DMS53 treated with DMSO at 0.1 percent for 48 hours (cell line): ENCODE measurements around the gene CEACAM16.
A peak's percentile ranks its signal among the peaks of the same experiment; 100 is the strongest.
"Not testable (repeated sequence)": the region's sequence is repeated elsewhere in the genome, so short reads cannot be mapped to it uniquely, and the experiment has no call there.

Source experiments
- DNase-seq: peaks from one replicate; lab custom pipeline; 2025; ENCODE audit not compliant: unreplicated experiment; lab: John Stamatoyannopoulos, UW

CEACAM16 gene

DNA sequence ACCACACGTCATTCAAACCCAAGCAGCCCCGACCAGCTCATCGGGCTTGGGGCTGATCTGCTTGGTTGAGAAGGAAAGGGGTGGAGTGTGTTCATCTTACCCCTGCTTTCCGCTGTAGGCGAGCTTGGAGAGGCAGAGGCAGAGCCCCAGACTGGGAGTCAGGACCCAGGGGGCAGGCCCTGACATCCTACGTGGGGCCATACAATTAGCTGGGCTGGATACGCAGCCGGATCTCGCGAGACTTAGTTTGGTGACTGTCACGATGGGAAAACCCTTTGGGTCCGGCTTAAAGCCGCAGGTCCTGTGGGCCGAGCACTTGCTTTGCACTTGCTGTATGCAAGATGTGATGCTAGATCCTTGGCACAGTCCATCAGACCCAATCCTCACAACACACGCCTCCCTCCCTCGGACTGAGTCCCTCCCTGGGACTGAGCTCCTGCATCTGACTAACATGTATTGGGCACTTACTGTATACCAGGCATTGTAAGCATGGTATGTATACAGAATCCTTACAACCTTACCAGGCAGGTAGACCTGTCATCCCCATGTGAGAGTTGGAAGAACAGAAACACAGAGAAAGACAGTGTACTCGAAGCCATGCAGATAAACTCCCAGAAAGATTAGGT is 3.7 kb downstream of the CEACAM16 start:
- DNase-seq: no peak

DNA sequence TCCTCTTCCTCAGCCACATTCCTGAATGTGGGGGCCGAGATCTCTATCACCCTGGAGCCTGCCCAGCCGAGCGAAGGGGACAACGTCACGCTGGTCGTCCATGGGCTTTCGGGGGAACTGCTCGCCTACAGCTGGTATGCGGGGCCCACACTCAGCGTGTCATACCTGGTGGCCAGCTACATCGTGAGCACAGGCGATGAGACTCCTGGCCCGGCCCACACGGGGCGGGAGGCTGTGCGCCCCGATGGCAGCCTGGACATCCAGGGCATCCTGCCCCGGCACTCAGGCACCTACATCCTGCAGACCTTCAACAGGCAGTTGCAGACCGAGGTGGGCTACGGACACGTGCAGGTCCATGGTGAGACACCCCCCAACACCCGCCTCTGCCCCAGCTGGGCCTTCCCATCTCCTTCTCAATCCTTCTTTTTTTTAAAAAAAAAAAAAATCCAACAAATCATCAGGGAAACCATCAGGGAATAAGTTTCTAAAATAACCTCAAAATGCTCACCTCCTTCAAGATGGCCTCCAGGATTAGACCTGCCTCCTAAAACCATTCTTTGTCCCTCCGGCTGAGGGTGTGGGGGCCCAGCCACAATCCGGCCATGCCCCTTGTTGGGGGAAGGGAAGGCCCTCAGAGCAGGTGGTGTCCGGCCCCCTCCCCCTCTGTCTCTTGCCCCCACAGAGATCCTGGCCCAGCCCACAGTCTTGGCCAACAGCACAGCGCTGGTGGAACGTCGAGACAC is 4.6 kb downstream of the CEACAM16 start:
- no peak for DNase-seq

DNA sequence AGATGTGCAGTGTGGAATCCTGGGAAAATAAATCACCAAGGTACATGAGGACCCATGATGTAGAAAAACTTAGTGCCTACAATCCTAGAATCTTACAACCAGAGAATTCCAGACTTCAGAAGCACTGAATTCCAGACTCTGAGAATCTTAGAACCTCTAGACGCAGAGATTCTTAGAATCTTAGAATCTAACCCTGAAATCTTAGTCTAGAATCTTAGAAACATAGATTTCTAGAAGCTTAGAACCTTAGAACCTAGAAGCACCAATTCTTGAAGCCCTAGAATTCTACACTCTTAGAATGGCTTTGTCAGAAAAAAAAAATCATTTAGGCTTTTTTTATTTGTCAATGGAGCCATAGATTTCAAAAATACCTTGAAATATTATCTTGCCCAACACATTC is 6.0 kb downstream of the CEACAM16 start:
- no peak for DNase-seq

DNA sequence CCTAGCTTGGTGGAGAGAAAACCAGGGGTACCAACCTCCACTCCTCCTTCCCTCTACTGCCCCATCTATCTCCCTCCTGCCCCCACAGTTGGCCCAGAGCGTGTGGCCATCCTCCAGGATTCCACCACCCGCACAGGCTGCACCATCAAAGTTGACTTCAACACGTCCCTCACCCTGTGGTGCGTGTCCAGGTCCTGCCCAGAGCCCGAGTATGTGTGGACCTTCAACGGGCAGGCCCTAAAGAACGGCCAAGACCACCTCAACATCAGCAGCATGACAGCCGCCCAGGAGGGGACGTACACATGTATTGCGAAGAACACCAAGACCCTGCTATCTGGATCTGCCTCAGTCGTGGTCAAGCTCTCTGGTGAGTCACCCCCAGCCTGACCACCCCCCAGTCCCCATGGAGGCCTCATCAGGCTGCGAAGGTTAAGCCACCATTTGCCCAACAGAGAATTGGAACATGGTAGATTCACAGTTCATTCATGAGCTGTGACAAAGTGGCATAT is 6.6 kb downstream of the CEACAM16 start:
- no peak for DNase-seq

DNA sequence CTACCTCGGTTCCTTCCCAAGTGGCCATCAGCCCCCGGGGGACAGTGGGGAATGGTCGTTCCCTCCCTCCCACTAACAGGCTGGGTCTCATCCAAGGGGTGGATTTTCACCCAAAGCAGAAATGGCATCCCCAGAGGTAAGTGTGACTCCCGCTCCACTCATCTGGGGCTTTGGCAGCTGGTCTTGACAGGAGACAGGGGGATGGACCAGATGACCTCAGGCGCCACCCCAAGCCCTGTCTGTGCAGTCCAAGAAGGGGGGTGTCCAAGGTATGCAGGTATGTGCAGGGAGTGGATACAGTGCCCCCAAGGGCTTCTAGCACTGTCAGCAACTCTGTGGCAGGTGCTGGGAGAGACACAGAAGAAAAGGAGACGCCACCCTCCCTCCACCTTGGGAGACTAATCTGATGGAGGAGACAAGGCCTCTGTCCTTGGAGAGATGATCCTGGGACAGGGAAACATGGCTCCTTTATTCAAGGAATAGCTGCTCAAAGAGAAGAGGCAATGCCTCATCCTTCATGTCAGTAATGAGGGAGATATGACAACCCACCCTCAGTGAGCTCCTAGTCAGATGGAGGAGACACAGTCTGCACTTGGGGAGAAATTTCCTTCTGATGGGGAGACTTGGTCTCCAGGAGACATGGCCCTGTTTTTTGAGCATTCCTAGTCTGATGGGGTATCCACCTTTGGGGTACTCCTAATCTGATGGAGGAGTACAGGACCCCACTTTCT is 7.7 kb downstream of the CEACAM16 start:
- DNase-seq: no peak

DNA sequence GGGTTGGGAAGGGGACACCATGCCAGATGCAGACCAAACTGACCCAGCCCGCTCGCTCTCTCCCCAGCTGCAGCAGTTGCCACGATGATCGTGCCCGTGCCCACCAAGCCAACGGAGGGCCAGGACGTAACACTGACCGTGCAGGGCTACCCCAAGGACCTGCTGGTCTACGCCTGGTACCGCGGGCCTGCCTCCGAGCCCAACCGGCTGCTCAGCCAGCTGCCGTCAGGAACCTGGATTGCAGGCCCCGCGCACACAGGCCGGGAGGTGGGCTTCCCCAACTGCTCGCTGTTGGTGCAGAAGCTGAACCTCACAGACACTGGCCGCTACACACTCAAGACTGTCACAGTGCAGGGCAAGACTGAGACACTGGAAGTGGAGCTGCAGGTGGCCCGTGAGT is 8.8 kb downstream of the CEACAM16 start:
- DNase-seq: no peak

DNA sequence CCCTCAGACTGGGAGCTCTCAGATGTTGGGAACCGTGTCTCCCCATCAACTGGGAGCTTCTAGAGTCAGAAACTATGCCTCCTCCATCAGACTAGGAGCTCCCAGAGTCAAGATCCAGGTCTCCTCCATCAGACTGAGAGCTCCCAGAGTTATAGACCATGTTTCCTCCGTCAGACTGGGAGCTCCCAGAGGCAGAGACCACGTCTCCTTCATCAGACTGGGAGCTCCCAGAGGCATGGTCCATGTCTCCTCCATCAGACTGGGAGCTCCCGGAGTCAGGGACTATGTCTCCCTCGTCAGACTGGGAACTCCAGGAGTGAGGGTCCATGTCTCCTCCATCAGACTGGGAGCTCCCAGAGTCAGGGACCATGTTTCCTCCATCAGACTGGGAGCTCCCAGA is 10.0 kb downstream of the CEACAM16 start:
- DNase-seq: no peak

DNA sequence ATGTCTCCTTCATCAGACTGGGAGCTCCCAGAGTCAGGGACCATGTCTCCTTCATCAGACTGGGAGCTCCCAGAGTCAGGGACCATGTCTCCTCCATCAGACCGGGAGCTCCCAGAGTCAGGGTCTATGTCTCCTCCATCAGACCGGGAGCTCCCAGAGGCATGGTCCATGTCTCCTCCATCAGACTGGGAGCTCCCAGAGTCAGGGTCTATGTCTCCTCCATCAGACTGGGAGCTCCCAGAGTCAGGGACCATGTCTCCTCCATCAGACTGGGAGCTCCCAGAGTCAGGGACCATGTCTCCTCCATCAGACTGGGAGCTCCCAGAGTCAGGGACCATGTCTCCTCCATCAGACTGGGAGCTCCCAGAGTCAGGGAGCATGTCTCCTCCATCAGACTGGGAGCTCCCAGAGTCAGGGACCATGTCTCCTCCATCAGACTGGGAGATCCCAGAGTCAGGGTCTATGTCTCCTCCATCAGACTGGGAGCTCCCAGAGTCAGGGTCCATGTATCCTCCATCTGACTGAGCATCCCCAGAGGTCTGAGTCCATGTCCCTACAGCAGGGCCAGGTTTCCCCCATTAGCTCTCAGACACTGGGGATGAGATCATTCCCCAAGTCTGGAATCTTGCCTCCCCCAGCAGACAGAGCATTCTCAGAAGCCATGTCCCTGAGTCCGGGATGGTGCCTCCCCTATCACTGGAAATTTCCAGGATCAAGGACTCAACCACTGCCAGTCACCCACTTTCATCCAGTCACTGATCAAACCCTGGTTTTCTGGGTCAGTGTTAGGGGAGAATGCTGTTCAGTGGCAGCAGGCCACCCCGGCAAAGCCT is 10.7 kb downstream of the CEACAM16 start:
- not testable (repeated sequence) for DNase-seq

DNA sequence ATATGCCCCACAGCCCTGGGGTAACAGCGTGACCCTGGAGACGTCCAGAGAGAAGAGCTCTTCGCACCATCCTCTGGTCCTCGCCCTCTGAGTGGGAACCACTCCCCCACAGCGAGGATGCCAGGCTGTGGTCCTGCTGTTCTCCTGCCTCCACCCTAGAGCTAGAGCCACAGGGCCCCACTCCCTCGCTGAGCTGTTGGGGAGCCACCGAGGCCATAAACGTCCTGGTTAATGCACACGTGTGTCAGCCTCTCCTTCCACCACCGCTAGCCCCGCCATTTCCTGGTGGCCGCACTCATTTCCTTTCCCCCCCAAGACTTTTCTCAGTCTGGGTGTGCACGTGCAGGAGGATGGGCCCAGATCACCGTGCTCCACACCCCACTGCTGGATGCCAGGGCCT is 11.5 kb downstream of the CEACAM16 start:
- no peak for DNase-seq

DNA sequence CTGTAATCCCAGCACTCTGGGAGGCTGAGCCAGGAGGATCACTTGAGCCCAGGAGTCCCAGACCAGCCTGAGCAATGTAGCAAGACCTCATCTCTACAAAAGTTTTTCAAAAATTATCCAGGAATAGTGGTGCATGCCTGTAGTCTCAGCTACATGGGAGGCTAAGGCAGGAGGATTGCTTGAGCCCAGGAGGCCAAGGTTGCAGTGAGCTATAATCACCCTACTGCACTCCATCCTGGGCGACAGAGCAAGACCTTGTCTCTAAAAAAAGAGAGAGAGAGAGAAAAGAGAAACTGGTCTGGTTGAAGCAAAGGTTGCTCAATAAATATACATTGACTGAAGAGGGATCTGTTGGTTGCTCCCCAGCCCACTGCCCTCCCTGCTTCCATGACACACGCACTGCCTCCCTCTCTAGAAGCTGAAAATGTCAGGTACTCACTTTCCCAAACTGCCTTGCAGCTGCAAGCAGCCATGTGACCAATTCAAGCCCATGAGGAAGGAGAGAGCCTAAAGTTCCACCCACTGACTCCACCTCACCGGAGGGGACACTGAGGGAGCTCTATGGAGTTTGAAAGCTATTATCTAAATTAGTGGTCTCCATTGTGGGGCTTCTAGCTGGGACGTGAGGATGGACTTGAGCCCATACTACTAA is 14.0 kb downstream of the CEACAM16 start:
- DNase-seq: no peak

DNA sequence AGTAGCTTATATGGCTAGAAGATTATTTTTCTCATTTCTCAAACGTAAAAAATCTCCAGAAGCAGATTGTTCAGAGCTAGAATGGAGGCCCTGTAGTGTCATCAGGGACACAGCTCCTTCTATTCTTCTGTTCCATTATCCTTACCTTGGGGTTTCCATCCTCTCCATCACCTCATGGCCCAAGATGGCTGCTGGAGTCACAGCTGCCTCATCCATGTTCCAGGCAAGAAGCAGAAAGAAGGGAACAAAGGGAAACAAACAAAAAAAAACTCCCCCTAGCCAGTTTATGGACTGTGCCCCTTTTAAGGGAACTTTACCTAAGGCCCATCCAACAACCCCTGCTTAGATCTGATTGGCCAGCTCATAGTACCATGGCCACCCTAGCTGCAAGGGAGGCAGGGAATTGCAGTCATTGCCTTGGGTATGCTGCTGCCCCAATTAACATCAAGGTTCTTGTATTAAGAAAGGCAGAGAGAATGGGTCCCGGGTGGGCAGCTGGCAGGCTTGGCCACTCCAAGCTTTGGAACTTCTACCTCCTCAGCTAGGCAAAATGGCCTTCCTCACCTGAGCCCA is 15.7 kb downstream of the CEACAM16 start:
- no peak for DNase-seq

DNA sequence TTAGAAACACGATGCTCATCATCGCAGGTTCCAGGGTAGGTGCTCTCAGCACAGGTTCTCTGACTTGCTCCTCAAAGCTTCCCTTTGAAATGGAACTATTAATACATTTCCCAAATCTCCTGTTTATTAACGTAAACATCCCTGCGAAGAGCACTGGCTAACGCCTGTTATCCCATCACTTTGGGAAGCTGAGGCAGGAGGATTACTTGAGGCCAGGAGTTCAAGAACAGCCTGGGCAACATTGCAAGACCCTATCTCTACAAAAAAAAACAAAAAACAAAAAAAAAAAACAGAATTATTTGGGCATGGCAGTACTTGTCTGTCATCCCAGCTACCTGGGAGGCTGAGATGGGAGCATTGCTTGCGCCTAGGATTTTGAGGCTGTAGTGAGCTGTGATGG is 18.7 kb downstream of the CEACAM16 start:
- DNase-seq: no peak

DNA sequence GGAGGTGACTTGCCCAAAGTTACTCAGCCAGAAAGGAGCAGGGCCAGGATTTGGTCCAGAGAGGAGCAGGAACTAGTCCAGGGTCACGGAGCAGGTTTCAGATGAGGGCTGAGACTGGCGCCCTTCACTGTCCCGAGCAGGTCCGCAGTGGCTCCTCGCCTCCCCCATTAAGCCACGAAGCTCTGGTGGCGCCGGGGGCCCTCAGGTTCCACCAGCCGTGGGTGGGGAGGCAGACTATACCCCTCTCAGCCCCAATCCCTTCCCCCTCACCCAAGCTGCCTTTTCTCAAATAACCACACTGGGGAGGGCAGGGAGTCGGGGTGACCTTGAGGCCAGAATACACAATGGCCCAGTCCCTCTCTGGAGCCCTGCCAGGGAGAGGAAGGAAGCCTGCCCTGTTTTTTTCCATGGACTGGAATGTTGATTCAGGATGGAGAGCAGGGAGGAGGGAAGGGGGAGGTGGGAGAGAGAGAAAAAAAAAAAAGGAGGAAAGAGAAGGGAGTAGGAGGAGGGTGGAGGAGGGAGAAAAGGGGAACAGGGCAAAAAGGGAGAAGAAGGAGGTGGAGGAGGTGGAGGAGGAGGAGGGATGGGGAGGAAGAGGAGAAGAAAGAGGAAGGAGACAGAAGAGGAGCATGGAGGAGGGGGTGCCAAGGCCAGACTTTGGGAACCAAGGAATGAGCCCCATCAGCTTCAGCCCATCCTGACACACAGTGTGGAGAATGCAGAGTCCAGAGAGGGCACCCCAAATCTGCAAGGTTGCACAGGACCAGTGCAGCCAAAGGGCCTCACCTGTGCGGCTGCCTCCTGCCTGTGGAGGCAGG is 19.7 kb downstream of the CEACAM16 start:
- peak; percentile 49 for DNase-seq

DNA sequence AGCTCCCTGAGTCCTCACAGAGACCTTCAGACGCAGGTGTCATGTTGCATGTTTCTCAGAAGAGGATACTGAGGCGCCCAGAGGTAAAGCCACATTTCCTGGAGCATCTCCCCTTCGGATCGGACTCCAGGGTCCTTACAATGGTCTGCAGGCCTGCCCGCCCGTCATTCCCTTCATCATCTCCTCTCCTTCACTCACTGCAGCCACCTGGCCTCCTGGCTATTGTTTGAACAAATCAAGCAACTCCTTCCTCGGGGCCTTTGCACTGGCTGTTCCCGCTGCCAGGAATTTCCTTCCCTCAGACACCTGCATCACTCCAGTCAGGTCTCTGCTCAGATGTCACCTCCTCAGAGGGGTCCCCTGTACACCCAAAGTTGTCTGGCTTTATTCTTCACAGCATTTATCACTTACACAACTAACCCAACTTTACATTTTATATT is 20.3 kb downstream of the CEACAM16 start:
- no peak for DNase-seq

DNA sequence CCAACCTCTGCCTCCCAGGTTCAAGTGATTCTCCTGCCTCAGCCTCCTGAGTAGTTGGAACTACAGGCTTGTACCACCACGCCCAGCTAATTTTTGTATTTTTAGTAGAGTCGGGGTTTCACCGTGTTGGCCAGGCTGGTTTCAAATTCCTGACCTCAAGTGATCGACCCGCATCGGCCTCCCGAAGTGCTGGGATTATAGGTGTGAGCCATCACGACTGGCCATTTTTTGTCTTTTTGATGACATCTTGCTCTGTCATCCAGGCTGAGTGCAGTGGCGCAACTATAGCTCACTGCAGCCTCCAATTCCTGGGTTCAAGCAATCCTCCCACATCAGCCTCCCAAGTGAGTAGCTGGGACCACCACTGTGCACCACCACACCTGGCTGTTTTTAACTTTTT is 21.4 kb downstream of the CEACAM16 start:
- not testable (repeated sequence) for DNase-seq

DNA sequence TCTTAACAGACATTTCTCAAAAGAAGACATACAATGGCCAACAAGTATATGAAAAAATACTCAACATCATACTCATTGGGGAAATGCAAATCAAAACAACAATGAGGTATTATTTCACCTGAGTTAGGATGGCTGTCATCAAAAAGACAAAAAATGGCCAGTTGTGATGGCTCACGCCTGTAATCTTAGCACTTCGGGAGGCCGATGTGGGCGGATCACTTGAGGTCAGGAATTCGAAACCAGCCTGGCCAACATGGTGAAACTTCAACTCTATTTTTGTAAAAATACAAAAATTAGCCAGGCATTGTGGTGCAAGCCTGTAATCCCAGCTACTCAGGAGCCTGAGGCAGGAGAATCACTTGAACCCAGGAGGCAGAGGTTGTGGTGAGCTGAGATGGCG is 22.0 kb downstream of the CEACAM16 start:
- DNase-seq: no peak

DNA sequence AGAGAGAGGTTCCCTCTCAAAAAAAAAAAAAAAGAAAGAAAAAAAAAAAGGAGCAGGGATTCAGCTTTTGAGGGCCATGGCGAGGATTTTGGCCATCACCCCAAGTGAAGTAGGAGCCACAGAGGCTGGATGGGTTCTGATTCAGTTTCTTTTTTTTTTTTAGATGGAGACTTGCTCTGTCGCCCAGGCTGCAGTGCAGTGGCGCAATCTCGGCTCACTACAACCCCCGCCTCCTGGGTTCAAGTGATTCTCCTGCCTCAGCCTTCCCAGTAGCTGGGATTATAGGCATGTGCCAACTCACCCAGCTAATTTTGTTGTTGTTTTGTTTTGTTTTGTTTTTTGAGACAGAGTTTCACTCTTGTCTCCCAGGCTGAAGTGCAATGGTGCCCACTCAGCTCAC is 22.4 kb downstream of the CEACAM16 start:
- not testable (repeated sequence) for DNase-seq

DNA sequence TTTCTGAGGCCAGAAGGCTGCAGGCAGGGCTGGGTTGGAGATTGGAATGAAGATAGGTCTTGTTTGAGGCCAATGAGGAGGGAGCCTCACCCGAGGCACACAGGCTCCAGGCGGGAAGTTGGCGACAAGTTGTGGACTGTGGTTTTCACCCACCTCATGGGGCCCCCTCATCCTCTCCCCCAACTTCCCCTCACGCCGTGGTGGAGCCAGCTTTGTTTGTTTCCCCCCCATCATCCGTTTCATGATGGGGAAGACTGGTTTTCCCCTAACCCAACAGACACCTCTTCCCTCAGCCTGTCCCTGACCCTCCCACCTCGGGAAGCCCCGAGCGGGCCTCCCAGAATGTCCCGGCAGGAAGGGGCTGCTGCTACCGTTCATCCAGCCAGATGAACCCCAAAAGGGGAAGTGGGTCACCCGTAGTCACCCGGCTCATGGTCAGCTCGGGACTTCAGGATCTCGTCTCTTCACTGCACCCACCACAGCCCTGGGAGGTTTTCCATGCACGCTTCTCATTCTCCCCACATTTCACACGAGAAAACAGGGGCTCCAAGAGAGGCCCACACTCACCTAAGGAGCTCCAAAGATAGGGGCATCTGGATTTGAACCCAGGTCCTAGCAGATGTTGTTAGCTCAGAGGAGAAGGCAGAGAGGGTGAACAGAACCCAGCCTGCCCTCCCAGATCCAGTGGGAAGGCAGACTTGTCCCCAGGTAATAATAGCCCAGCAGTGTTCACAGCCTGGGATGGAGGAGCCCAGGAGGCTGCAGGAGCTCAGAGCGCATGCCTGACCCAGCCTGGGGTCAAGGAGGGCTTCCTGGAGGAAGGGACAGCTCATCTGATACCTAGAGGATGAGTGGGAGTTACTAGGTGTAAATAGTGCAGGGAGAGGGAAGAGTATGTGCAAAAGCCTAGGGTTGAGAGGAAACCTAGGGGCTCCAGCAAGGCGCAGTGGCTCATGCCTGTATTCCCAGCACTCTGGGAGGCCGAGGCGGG is 23.5 kb downstream of the CEACAM16 start:
- no peak for DNase-seq
